Transverse colon (tissue), 4 donors: ENCODE measurements around the gene SOAT1. TPM values are rescaled to one million over a fixed set of nuclear protein-coding genes. Genes with fewer than 3 reads are reported as not detected.

Experiments used
- DNase-seq: peaks from one replicate; pipeline ENCODE4 v3.0.0-alpha.2; 2019
- H3K27ac ChIP-seq, 4 donors: fragments of 200-600 bp; sonication (generic); 2 replicates each; pipeline ENCODE4 v1.5.1; 2016 to 2018; ENCODE audit warnings: inconsistent platforms in 4 of 4
- H3K27me3 ChIP-seq: fragments of 200-600 bp; sonication (generic); 2 replicates; pipeline ENCODE4 v1.5.1; 2017; ENCODE audit warnings: inconsistent platforms
- H3K36me3 ChIP-seq, 4 donors: fragments of 200-600 bp; sonication (generic); 2 replicates each; pipeline ENCODE4 v1.5.1; 2017 to 2019; ENCODE audit warnings: inconsistent platforms in 4 of 4
- H3K4me1 ChIP-seq, 4 donors: fragments of 200-600 bp; sonication (generic); 2 replicates each; pipeline ENCODE4 v1.5.1; 2017 to 2020; ENCODE audit warnings: inconsistent platforms in 4 of 4
- H3K4me3 ChIP-seq, 4 donors: fragments of 200-600 bp; sonication (generic); 1 replicate in 1 of 4; 2 replicates in 3 of 4; pipeline versions ENCODE4 v1.5.1 to v1.6.1; 2017 to 2019; ENCODE audit warnings: inconsistent platforms in 4 of 4
- H3K9me3 ChIP-seq, 2 donors: fragments of 200-600 bp; sonication (generic); 2 replicates each; pipeline ENCODE4 v1.5.1; 2017 to 2019; ENCODE audit warnings: inconsistent platforms in 2 of 2
- CTCF ChIP-seq, 5 experiments: fragments of 200-600 bp in 3 of 5; fragments of 450-650 bp in 2 of 5; sonication (generic) in 3 of 5; IDR thresholded peaks; 1 replicate in 2 of 5; 2 replicates in 3 of 5; pipeline ENCODE4 v1.5.1; 2016 to 2017; ENCODE audit warnings: antibody characterized with exemption in 5 of 5, inconsistent platforms in 3 of 5, mild to moderate bottlenecking in 2 of 5, moderate library complexity in 1 of 5
- EP300 ChIP-seq: sonication (generic); formaldehyde crosslinking; IDR thresholded peaks from one replicate; pipeline ENCODE4 v1.6.1; 2017; ENCODE audit warnings: antibody characterized with exemption, low read depth
- POLR2A ChIP-seq: fragments of 450-650 bp; IDR thresholded peaks from one replicate; pipeline ENCODE4 v1.6.1; 2016; ENCODE audit warnings: antibody characterized with exemption, mild to moderate bottlenecking, moderate library complexity
- POLR2AphosphoS5 ChIP-seq, 3 donors: sonication (generic); formaldehyde crosslinking; IDR thresholded peaks; one replicate each; pipeline ENCODE4 v1.6.1; 2016; ENCODE audit warnings: antibody characterized with exemption in 3 of 3
- WGBS, 2 donors: methylation state at CpG; one replicate each; pipeline ENCODE4 v1.1.5; 2018; ENCODE audit warnings: low coverage in 1 of 2; 5-methylcytosine and 5-hydroxymethylcytosine counted together
- in situ Hi-C, 4 donors: fragments of 200-750 bp; cut with MboI; loops; one replicate each; pipeline versions ENCODE4 v1.15.0 to v1.15.1; 2017; ENCODE audit warnings: low sequenced_read_pairs in 3 of 4, low pct_ligation_motif_present in 1 of 4, low pct_unique_long_range_greater_than_20kb in 1 of 4
- intact Hi-C: fragments of 100-400 bp; cut with DNase I; formaldehyde crosslinking; loops from one replicate; pipeline ENCODE4 v1.15.1; 2023; ENCODE audit warnings: low total_unique reads
- total RNA-seq, 4 donors: library from RNA; depleted of rRNA; stranded (reverse); fragments of >200 nt; gene quantifications; one replicate each; pipeline ENCODE4 v1.1.0, GENCODE V29; 2016

Gene SOAT1
- total RNA-seq, 4 donors from 2014 or later = 4.0 to 13.9 (median 10.3) TPM

DNA sequence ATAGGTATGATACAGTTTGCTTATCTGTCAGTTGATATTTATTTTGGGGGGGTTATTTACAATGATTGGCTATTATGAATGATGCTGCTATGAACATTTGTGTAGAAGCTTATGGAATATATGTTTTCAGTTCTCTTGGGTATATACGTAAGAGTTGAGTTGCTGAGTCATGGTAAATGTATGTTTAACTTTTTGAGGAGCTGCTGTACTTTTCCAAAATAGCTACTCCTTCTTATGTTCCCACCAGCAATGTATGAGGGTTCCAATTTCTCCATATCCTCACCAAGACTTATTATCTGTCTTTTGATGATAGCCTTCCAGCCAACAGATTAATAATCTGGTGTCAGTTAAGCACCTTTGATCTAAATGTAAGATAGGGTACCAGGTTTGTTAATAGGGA, 11.9 kb downstream of the SOAT1 start:
- Histone ChIP-seq H3K36me3 (peaks cover 0 to 20% (median 0%) of the 10 kb centered on the region in 4 donors), H3K9me3 (no peaks in the 10 kb centered on the region), H3K4me3 (no peak overlapping the region), H3K4me1 (peaks cover 0 to 9% (median 0%) of the 10 kb centered on the region in 4 donors), H3K27me3 (no peaks in the 10 kb centered on the region), H3K27ac (no peak overlapping the region)
- TF ChIP-seq EP300 (no peak), POLR2A (no peak), POLR2AphosphoS5 (IDR thresholded peaks at IDR 0.05) (no peak), CTCF (IDR thresholded peaks at IDR 0.05) (no peak)
- intact Hi-C loops = no loop called here
- 91 to 95% methylated on average over 1 of the region's 1 CpG for WGBS, 2 donors
- no peak for DNase-seq
- in situ Hi-C loops = no loop called here

- H3K27me3 ChIP-seq = no peaks in the 10 kb centered on the region
- DNase-seq = no peak
- intact Hi-C loops (no loop called here), in situ Hi-C loops (no loop called here)
- H3K36me3 ChIP-seq = peaks cover 0 to 11% (median 0%) of the 10 kb centered on the region in 4 donors
- H3K4me3 ChIP-seq = no peak overlapping the region
- WGBS, 2 donors = 67 to 87% methylated on average over 3 of the region's 3 CpGs
- peak overlapping the region in 1 of 4 donors; percentile 14 for H3K27ac ChIP-seq
- no peak for TF ChIP-seq EP300
- no peak for TF ChIP-seq POLR2A
- TF ChIP-seq CTCF (IDR thresholded peaks at IDR 0.05) = no peak
- TF ChIP-seq POLR2AphosphoS5 (IDR thresholded peaks at IDR 0.05) = no peak
- no peaks in the 10 kb centered on the region for H3K4me1 ChIP-seq
- no peaks in the 10 kb centered on the region for H3K9me3 ChIP-seq
These were observed 16.7 kb downstream of the SOAT1 start for GRCh38 chr1:179310291-179310690.

DNA sequence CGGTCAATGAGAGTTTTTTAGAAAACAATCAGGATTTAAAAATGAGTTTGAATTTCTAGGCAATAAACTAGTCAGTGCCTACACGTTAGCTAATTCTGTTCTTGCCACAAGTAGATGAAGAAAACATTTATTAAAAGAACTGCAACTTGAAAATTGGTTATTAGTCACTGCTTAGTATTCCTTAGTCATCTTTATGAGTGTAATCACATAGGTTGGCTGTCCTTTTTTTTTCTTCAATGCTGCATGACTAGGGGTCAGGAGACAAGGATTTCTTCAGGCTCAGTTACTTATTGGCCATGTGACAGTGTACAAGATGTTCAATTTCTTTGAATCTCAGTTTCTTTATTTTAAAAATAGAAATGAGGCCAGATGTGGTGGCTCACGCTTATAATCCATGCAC, 17.1 kb downstream of the SOAT1 start:
- H3K4me3 ChIP-seq = no peak overlapping the region
- no peaks in the 10 kb centered on the region for H3K4me1 ChIP-seq
- no peak for TF ChIP-seq POLR2AphosphoS5 (IDR thresholded peaks at IDR 0.05)
- no peak for TF ChIP-seq POLR2A
- no peak for TF ChIP-seq CTCF (IDR thresholded peaks at IDR 0.05)
- no peak for TF ChIP-seq EP300
- no peak for DNase-seq
- no peaks in the 10 kb centered on the region for H3K9me3 ChIP-seq
- intact Hi-C loops (no loop called here), in situ Hi-C loops (no loop called here)
- WGBS, 2 donors = 82 to 89% methylated on average over 3 of the region's 3 CpGs
- H3K27me3 ChIP-seq = no peaks in the 10 kb centered on the region
- peak overlapping the region in 1 of 4 donors; percentile 14 for H3K27ac ChIP-seq
- peaks cover 0 to 8% (median 0%) of the 10 kb centered on the region in 4 donors for H3K36me3 ChIP-seq

DNA sequence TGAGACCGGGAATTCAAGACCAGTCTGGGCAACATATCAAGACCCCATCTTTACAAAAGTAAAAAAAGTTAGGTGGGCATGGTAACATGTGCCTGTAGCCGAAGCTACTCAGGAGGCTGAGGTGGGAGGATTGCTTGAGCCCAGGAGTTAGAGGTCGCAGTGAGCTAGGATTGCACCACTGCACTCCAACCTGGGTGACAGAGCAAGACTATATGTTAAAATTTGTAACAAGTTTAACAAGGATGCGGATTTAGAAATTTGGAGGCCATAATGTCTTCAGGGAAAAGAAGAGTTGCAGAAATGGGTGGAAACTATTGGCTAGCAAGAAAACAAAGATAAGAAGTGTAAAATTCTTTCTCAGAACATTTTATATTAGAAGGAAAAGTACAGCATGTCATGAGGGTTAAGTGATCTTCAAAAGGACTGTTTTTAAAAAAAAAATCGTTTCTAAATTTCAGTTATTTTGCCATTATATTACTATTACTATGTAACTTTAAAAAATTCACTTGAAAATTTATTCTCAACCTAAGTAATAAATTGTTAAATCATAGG, 17.6 kb downstream of the SOAT1 start:
- intact Hi-C loops = no loop called here
- in situ Hi-C loops = no loop called here
- no peak overlapping the region for H3K4me3 ChIP-seq
- H3K9me3 ChIP-seq = no peaks in the 10 kb centered on the region
- H3K27me3 ChIP-seq = no peaks in the 10 kb centered on the region
- no peaks in the 10 kb centered on the region for H3K4me1 ChIP-seq
- 90 to 95% methylated on average over 5 of the region's 5 CpGs for WGBS, 2 donors
- no peak for TF ChIP-seq POLR2A
- TF ChIP-seq CTCF (IDR thresholded peaks at IDR 0.05) = no peak
- TF ChIP-seq EP300 = no peak
- no peak for TF ChIP-seq POLR2AphosphoS5 (IDR thresholded peaks at IDR 0.05)
- peak overlapping the region in 1 of 4 donors; percentile 14 for H3K27ac ChIP-seq
- no peak for DNase-seq
- peaks cover 0 to 3% (median 0%) of the 10 kb centered on the region in 4 donors for H3K36me3 ChIP-seq
